Stimulated activated CD8-positive, alpha-beta memory T cell treated with anti-CD3 and anti-CD28 coated beads, Interleukin-12 subunit alpha, Interleukin-12 subunit beta, amount 100 ng/mL, for 24 hours (primary cell): Measurements from ENCODE around the gene HNRNPAB.
"Not testable (repeated sequence)": the region's sequence is repeated elsewhere in the genome, so short reads cannot be mapped to it uniquely, and the experiment has no call there.

Source experiments
- DNase-seq: peaks from one replicate; pipeline ENCODE4 v3.0.0-alpha.2; 2020; ENCODE audit errors: extremely low read depth

The HNRNPAB gene

DNA sequence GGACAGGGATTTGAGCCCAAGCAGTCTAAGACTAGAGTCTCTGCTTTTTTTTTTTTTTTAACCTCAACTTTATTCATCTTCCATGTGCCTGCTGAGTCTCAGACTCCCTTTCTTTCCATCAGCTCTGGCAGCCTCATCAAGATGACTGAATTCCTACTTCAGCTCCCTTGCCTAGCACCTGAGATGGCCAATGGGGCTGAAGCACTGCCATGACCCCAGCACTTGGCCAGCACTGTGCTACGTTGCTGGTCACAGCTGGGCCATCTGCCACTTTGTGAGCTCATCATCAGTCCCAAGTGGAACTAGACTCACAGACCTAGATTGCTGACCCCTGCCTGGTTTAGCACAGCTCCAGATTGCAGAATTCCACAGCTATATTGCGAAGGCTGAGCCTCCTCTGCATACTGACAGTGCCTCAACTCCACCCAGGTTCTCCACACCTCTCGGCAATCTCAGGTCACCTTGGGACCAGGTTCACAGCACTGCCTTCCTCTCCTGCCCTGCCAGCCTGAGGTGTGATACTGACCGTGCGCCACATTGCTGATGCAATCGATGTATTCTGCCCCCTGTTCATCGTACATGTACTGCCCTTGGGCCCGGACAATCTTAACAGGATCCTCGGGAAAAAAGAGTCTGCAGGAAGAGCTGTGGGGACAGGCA is 26.7 kb downstream of the HNRNPAB start:
- DNase-seq, result no peak

DNA sequence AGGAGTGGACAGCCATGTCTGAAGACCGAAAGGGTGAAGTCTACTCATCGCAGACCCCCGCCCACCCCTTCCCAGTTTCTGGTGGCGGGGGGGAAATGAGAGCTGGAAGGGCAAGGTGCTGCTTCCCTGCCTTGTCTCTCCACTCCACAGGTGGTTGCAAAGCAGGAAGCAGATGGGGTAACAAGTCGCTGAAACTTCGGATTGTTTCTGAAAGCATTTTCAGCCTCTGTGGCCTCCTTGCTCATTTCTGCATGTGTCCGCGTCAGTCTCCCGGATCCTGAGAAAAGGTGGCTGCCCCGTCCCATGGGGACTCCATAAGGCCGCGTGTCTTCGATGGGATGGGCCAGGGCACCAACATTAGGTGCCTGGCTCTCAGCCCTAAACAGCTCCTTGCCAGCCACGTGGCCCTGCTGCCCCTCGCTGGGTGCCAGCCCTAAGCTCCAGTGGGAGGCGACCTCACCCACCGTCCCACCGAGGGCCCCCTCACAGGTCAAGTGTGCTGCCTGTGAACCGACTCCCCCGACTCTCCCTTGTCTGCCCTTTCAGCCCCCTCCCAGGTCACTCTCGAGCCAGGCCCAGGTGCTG is 27.3 kb downstream of the HNRNPAB start:
- no peak for DNase-seq

DNA sequence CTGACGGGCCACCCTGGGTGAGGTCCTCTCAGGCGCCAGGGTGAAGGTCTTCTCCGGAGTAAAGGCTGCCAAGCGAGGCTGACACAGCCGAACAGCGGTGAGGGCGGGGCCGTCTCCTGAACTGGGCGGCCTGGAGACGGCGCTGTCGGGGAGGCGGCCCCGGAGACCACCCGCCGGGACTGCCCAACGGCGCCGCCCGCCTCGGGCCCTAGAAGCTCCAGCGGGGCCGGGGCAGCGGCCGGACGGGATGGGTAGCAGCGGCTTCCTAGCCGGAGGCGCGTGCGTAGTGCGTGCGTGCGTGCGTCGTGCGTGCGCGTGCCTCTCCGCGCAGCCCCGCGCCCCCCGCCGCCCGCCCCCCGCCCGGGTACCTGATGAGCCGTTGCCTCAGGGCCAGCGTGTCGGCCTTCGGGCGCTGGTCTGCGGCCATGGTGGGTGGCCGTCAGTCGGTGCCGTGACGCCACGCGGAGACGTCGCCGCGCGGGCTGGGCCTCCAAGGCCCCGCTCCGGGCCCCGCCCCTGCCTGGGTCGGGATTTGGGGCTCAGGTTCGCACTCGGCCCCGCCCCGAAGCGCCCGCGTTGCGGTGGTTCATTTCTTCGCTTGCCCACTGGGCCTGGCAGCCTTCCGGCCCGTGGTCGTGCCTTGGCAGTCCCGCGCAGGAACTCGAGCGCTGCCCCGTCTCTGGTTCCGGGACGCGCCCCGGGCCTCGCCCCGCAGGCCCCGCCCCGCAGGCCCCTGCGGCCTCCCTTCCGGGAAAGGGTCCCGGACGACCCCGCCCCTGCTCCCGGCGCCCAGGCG is 28.0 kb downstream of the HNRNPAB start, which contains the start of gene PHYKPL:
Gene PHYKPL, minus strand, starts transcription at position 679 of the 796 bp plus-strand sequence. Its CDS starts 252 bp downstream, at position 427.
- DNase-seq, result peak; percentile 42

DNA sequence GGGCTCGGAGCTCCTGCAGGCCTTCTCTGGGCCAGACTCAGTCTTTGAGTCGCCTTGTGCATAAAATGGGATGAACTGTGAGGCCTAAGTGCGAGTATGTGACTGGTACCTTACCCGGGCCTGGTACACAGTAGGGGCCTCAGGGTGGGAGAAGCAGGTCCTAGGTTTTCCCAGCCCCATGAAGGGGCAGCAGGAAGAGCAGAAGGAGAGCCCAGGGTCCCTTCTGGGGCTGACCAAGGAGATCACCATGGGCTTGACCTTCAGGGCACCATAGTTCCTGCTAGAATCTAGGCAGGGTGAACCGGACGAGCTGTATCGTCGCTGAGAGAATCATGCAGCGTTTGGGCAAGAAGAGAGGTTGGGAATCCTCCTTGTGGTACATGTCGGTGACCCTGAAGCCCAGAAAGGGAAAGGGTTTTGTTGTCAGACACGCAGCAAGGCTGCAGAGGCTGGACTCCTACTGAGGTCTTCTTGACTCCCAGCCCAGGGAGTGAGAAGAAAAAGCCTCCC is 28.6 kb downstream of the HNRNPAB start:
- no peak for DNase-seq

DNA sequence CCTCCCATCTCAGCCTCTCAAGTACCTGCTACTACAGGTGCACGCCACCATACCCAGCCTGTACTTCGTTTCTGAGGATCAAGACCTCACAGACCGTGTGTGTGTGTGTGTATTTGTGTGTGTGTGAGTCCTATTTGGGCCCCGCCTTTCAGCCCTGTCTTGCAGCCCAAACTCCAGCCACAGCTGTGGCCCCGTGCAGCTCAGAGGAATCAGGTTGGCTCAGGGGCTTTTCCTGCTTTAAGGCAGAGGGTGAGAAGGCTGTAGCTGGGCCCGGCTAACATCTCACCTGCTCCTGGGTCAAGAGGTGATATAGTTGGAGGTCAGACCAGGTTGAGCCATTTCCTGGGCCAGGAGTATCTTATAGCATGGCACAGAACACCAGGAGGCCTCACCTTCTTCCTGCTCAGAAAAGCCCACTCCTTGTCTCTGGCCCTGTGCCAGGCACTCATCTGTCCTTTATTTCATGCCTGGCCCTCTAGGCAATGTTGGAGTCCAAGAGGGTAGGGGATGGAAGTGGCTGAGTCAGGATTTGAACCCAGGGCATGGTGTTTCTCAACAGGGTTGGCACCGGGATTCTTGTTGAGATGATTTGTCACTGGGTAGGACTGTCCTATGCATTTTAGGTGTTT is 29.9 kb downstream of the HNRNPAB start:
- DNase-seq, result no peak

DNA sequence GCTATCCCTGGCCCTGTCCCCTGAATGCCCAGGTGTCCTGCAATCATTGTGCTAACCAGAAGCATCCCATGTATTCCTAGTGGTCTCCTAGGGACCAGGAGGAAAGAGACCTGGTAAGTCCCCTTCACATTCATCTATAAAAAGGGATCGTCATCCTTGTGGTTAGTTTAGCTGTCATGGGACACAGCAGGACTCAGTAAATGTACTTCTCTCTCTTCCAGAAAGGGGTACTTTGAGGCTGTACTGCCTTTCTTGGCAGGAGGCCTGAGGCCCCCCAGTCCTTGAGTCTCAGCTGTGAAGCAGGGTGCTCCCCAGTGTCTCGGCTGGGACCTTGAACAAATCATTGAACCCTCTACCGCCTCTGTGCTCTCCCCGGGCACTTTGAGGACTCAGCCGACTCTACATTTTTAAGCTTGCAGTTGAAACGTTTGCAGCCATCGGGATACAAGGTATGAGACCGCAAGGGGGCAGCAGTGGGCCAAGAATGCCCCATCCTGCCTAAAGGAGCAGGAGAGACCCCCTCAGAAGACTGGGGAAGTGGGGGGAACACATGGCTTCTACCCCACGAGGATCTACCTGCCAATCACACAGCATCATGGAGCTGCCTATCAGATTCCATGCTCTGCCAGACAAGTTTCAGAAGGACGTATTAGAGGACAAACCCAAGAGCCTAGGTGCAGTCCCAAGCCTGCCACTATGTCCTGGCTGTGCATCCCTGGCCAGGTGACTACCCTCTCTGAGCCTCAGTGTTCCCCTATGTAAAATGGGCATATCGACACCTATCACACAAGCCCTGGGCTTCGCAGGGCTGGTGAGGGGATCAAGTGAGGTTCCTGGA is 30.6 kb downstream of the HNRNPAB start:
- peak; percentile 53 for DNase-seq

DNA sequence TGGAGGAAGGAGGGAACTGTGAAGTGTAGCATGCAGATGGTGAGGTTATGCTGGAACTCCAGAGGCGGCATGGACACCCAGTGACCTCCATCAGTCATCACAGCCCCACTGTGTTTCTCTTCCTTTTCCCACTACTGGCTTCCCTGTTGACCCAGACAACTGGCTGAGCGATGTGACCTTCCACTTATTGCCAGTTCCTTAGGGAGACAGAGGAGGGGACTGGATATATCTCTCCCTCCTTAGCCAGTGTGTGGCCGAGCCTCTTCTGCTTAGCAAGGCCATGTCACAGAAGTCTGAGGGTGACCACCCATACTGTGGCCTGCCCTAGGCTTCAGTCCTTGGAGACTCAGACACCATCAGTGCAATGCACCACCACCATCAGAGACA is 31.2 kb downstream of the HNRNPAB start:
- no peak for DNase-seq

DNA sequence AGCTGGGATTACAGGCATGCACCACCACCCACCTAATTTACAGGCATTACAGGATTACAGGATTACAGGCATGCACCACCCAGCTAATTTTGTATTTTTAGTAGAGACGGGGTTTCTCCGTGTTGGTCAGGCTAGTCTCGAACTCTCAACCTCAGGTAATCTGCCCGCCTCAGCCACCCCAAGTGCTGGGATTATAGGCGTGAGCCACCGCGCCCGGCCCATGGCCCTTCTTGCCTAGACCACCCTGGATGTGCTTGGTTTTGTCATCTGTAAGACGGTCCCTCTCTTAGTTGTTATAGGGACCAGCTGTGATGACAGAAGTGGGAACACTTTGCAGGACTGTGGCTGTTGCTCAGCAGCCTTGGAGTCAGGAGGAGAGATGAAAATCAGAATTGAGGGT is 31.8 kb downstream of the HNRNPAB start:
- no peak for DNase-seq

DNA sequence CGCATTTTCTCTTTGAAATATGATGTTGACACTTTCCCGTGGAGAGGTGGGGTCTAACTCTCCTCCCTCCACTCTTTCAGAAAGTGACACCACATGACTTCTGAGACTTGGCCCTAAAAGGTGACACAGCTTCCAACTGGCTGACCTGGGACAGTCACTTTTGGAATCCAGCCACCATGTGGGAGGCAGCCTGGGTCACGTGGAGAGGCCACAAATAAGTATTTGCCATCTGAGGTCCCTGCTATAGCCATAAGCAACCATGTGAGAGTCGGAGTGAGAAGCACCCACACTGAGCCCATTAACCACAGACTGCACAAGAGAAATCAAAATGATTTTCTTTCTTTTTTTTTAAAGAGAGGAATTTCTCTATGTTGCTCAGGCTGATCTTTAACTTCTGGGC is 32.3 kb downstream of the HNRNPAB start:
- DNase-seq, result no peak

DNA sequence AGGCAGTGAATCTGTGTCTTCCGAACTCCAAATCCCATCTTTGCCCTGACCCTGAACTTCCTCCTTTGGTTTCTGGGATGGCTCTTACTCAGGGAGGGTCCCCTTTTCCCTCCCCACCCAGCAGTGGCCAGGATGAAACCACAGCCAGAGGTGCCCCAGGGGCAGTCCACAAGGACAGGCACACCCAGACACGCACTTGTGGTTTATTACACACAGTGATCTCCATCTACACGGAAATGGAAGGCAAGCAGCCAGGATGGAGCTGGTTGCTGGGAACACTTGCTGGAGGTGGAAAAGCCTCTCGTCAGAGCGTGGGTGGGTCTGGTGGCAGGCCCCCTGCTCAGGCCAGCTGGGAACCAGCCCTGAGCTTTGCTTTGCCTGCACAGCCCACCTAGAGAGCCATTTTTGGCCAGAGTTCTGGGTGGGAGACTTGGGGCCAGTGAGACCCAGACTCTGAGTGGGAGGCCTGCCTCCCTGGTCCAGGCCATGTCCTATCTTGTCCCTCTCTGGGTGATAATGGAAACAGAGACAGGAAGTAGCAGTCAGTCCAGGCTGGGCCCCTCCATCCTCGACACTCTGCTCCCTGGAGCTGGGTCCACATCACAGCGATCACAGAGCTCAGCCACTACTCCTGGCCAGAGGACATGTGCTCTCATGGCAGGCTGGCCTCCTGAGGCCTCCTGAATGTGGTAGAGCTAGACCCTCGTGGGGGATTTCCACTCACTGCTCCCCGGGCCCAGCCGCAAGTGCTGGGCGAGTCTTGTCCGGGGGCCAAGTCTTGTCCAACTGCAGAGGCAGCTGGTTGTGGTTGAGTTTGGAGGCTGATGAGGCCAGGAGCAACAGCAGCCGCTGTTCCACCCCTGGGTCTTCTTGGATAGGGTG is 33.3 kb downstream of the HNRNPAB start:
- no peak for DNase-seq

DNA sequence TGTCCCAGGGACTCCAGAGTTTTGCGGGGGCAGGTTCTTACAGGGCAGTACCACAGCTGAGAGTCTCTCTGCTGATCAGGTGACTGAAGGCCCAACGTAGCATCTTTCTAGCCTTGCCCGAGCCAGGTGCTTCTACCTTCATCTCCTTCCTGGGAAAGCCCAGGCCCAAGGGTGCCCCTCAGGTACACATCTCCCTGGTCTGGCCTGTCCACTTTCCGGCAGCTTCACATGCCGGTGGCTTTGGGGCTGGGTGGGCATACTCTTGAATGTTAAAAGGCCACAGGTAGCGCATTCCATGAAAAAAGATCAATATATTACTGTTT is 33.9 kb downstream of the HNRNPAB start:
- no peak for DNase-seq

DNA sequence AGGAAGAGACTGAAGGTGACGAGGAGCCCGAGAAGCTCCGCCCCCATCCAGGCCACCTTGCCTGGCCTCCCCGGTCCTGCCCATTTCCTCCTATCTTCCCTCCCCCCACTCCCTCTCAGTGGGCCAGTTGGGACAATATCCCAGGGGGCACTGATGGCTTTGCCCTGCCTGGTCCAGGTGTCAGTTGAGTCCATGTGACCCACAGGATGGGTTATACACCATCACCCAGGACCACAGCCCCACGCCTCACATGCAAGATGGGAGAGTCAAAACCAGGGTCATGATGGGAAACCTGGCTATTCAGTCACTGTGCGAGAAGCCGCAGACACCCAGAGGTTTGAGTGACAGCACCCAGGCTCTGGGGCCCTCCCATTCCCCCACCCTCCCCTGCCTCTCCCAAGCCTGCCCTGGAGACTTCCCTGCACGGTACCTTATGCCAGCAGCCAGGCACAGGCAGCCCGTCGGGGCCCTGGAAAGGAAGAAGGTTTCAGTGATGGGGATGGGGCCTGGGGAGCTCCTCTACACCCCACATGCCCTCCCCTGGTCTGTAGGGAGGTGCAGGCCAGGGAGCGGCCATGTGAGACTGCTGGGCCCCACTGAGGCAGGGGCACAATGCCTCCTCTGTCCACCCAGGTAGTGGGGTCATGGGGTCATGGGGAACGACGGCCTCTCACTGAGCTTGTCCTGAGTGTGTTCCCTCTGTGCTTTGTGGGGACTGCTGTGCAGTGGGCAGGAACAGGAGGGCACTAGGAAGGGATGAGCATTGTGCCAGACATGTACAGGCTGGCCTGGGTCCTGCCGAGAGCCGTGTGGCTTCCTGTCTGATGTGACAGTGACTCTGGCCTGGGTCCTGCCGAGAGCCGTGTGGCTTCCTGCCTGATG is 34.6 kb downstream of the HNRNPAB start:
- DNase-seq, result no peak

DNA sequence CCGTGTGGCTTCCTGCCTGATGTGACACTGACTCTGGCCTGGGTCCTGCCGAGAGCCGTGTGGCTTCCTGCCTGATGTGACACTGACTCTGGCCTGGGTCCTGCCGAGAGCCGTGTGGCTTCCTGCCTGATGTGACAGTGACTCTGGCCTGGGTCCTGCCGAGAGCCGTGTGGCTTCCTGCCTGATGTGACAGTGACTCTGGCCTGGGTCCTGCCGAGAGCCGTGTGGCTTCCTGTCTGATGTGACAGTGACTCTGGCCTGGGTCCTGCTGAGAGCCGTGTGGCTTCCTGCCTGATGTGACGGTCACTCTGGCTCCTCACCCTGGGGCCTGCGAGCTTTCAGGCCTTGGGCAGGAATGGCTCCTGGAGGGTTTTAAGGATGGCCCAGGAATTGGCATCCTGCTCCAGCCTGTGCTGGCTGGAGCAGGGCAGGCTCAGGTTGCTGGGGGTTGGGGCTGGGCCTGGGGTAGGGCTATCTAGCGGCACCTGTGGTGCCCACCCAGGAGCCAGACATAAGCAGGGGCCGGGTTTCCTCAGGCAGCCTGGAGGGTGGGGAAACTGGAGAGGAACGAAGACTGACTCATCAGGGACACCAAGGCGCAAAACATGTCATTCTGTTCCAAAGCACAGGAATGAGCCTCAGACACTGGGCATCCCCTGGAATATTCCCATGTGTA is 35.4 kb downstream of the HNRNPAB start:
- DNase-seq, result not testable (repeated sequence)

DNA sequence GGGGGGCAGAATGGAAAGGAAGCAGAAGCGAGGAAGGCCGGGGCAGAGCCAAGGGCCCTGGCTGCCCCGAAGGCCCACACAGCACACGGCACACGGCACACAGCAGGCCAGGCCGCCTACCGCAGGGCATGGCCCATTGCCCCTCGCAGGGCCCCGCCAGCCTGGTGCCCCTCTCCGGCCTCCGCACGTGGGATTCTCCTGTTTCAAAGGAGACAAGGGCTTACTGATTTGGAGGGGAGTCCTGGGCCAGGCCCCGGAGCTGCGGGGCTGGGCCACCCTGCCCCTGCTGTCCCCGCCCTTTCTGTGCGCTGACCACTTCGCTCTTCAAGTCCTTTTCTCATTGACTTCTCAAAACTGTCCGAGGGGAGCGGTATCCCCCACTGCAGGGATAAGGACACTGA is 36.0 kb downstream of the HNRNPAB start:
- no peak for DNase-seq

DNA sequence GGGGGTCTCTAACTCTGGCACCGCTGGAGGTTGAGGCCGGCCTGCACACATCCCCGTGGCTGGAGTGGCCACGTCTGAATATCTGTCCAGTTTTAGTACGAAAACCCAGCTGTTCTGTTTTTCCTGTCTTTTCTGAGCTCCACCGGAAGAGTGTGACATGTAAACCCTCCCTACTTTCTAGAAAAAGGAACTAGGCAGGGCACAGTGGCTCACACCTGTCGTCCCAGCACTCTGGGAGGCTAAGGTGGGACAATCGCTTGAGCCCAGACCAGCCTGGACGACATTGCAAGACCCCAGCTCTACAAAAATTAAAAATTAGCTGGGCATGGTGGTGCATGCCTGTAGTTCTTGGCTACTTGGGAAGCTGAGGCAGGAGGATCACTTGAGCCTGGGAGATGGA is 36.4 kb downstream of the HNRNPAB start:
- DNase-seq, result no peak

DNA sequence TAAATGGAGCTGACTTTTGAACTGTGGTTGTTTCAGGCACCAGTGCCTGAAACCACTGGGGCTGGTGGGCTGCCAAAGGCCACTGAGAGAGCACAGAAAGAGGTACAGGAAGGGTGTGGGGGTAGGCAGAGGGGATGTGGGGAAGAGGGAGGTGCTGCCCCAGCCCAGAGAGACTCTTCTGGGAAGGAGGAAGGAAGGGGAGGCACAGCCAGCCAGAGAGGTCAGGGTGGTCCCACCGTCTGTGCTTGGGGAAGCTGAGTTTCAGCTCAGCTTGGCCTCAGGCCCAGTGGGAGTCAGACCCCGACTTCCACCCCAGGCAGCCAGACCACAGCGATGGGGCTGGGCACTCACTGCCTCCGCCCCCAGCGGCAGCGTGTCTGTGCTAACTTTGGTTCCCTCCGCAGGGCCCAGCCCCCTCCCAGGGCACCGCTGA is 36.9 kb downstream of the HNRNPAB start:
- no peak for DNase-seq

DNA sequence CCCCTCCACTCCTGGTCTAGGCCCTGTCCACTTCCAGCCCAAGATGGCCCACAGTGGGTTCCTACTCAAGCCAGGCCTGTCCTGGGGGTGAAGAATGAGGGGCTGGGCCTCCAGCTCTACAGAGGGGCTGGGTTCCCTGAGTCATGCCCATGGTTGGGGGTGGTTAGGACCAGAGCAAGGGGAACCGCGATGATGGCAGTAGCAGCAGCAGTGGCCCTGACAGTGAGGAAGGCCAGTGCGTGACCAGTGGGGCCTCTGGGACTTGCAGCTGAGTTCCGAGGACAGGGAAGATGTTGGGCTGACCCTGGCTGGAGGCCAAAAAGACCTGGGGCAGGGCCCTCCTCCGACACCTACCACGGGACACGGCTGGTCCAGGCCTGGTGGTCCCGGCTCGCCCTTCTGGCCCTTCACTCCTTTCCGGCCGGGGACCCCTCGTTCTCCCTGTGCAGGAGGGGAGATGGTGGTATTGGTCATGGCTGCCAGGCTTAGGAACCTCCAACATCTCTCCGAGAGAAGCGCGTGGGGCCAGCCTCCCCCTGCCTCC is 37.4 kb downstream of the HNRNPAB start:
- no peak for DNase-seq

DNA sequence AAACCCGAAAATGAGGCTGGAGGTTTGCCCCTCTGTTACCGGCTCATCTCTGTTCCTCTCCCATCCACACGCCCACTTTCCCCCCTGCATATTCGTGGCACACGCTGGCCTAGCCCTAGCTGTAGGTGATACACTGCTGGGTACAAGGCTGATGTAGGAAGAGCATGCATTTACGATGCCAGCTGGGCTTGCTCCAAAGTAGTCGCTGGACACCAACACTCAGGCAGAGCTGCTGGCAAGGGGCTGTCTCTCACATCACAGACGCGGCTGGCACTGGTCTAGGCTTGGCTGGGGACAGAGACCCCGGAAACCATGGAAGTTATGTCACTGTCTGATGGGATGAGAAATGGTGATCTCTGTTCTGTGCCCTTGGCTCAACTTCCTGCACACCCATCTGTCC is 38.1 kb downstream of the HNRNPAB start:
- no peak for DNase-seq

DNA sequence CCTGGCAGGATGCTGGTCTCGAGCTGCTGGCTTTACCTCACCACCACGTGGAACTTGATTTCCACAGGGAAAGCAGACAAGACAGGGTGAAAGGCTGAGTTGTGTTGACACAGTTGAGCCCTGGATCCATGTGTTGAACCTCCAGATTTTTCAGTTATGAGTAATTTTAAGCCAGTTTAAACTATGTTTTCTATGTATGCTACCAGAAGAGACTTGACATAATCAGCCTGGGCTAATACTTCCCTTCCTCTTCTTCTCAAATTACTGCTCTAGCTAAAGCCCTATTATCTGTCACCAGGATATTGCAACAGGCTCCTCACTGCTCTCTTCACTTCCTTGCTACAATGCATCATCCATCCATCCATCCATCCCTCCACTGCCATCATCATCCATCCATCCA is 40.2 kb downstream of the HNRNPAB start:
- no peak for DNase-seq
